Left ventricle myocardium inferior (tissue), 1 donor: ENCODE measurements around the gene MCCD1. TPM values are rescaled to one million over a fixed set of nuclear protein-coding genes. Genes with fewer than 3 reads are reported as not detected.

Experiments
- DNase-seq: peaks from one replicate; pipeline ENCODE4 v3.0.0-alpha.2; 2020
- H3K27ac ChIP-seq: fragments of 200-600 bp; replicated peaks from 2 replicates; pipeline ENCODE4 v1.8.0; 2021
- H3K27me3 ChIP-seq: fragments of 200-600 bp; 2 replicates; pipeline ENCODE4 v1.8.0; 2021; ENCODE audit warnings: low read depth
- H3K36me3 ChIP-seq: fragments of 200-600 bp; 2 replicates; pipeline ENCODE4 v1.8.0; 2021
- H3K4me1 ChIP-seq: fragments of 200-600 bp; 2 replicates; pipeline ENCODE4 v1.8.0; 2021
- H3K4me3 ChIP-seq: fragments of 200-600 bp; 2 replicates; pipeline ENCODE4 v1.8.0; 2021; ENCODE audit warnings: mild to moderate bottlenecking, moderate library complexity
- H3K9me3 ChIP-seq: fragments of 200-600 bp; replicated peaks from 2 replicates; pipeline ENCODE4 v1.8.0; 2021
- CTCF ChIP-seq: fragments of 200-600 bp; IDR thresholded peaks from 2 replicates; pipeline ENCODE4 v1.8.0; 2021; ENCODE audit warnings: antibody characterized with exemption, mild to moderate bottlenecking, borderline replicate concordance
- intact Hi-C: fragments of 100-400 bp; cut with micrococcal nuclease; formaldehyde crosslinking; loops from one replicate; pipeline ENCODE4 v1.11.0; 2022
- total RNA-seq: library from RNA; stranded (reverse); fragmentation: NEBNext Ultra II Directional; extraction: Animal tissue kit (Norgen Biotek cat#: 25700); gene quantifications from one replicate; pipeline ENCODE4 v1.2.1, GENCODE V29; 2021
- donor health status: DM: no; HTN: yes; CAD: no; lungs with severe emphysema.

MCCD1 gene
- total RNA-seq, 1 donor from 2014 or later: not detected

GRCh38 chr6:31573239-31574105 lies 44.7 kb downstream of the MCCD1 start:
- Histone ChIP-seq H3K9me3 (no peaks in the 10 kb centered on the region), H3K27me3 (no peaks in the 10 kb centered on the region), H3K4me3 (no peak overlapping the region), H3K27ac (no peak overlapping the region), H3K4me1 (peaks cover 10% of the 10 kb centered on the region), H3K36me3 (no peaks in the 10 kb centered on the region)
- no peak for DNase-seq
- no peak for TF ChIP-seq CTCF
- intact Hi-C loops: no loop called here

- H3K4me1 ChIP-seq: peaks cover 10% of the 10 kb centered on the region
- H3K4me3 ChIP-seq: no peak overlapping the region
- H3K27me3 ChIP-seq: no peaks in the 10 kb centered on the region
- H3K9me3 ChIP-seq: no peaks in the 10 kb centered on the region
- no peak for DNase-seq
- no peaks in the 10 kb centered on the region for H3K36me3 ChIP-seq
- intact Hi-C loops: no loop called here
- no peak for TF ChIP-seq CTCF
- H3K27ac ChIP-seq: peak overlapping the region; percentile 62
Observed at GRCh38 chr6:31574106-31575061, 45.6 kb downstream of the MCCD1 start.

GRCh38 chr6:31575335-31575901 lies 46.7 kb downstream of the MCCD1 start, which contains the start of gene TNF:
TNF (plus strand) TSS chr6:31575565; CDS start chr6:31575742, 177 bp downstream.
- DNase-seq: peak; percentile 37
- Histone ChIP-seq H3K27ac (peak within 1 kb of the TSS; percentile 62), H3K4me3 (peak within 1 kb of the TSS; percentile 60)

GRCh38 chr6:31575952-31576685 lies 47.4 kb downstream of the MCCD1 start:
- no peak for DNase-seq
- peaks cover 19% of the 10 kb centered on the region for H3K4me1 ChIP-seq
- H3K27me3 ChIP-seq: no peaks in the 10 kb centered on the region
- H3K36me3 ChIP-seq: no peaks in the 10 kb centered on the region
- intact Hi-C loops: no loop called here
- peak overlapping the region; percentile 60 for H3K4me3 ChIP-seq
- no peaks in the 10 kb centered on the region for H3K9me3 ChIP-seq
- peak overlapping the region; percentile 62 for H3K27ac ChIP-seq
- TF ChIP-seq CTCF: no peak

More at GRCh38 chr6:31575335-31575901, 46.7 kb downstream of the MCCD1 start, which contains the start of gene TNF:
- H3K27me3 ChIP-seq: no peaks in the 10 kb centered on the region
- no peaks in the 10 kb centered on the region for H3K36me3 ChIP-seq
- no peak for TF ChIP-seq CTCF
- no peaks in the 10 kb centered on the region for H3K9me3 ChIP-seq
- intact Hi-C loops: no loop called here
- peaks cover 13% of the 10 kb centered on the region for H3K4me1 ChIP-seq
